SK-N-SH (cell line): ENCODE data around the gene WWC1. TPM values are rescaled to one million over a fixed set of nuclear protein-coding genes. Genes with fewer than 3 reads are reported as not detected.

Source experiments
- CTCF ChIA-PET: fragments of 300-600, 350-600 bp; formaldehyde crosslinking; extraction: SDS; loops from one replicate; lab custom pipeline; 2021; lab: Yijun Ruan, JAX
- POLR2A ChIA-PET: fragments of 350-600 bp; sonication (Branson Sonifier 250); formaldehyde crosslinking; extraction: SDS; loops from one replicate; lab custom pipeline; 2020; ENCODE audit warnings: antibody characterized with exemption, inconsistent platforms; lab: Yijun Ruan, JAX
- DNase-seq: peaks from one replicate; pipeline ENCODE4 v3.0.0; 2012
- H2AFZ ChIP-seq: fragments of 200-600 bp; sonication (generic); 2 replicates; pipeline ENCODE4 v1.8.1; 2016; ENCODE audit warnings: antibody characterized with exemption, mild to moderate bottlenecking, low read depth
- H3F3A ChIP-seq: fragments of 200-600 bp; sonication (generic); replicated peaks from 2 replicates; pipeline ENCODE3; 2016; ENCODE audit warnings: antibody characterized with exemption, mild to moderate bottlenecking; ENCODE audit not compliant: insufficient read depth
- H3K27ac ChIP-seq, 2 experiments: fragments of 200-500 bp in 1 of 2; fragments of 200-600 bp in 1 of 2; sonication (Bioruptor generic) in 1 of 2; sonication (generic), shearing (Covaris generic) in 1 of 2; 2 replicates each; pipeline versions ENCODE4 v1.5.1 to v1.6.1; 2014 to 2016; ENCODE audit warnings: low read depth in 2 of 2, inconsistent platforms in 1 of 2, low read length in 1 of 2, mild to moderate bottlenecking in 1 of 2, mixed read lengths in 1 of 2
- H3K27me3 ChIP-seq: fragments of 200-600 bp; sonication (generic), shearing (Covaris generic); 2 replicates; pipeline ENCODE4 v1.6.1; 2016; ENCODE audit warnings: mixed run types; ENCODE audit not compliant: insufficient read depth
- H3K36me3 ChIP-seq, 2 experiments: fragments of 200-500 bp in 1 of 2; fragments of 200-600 bp in 1 of 2; sonication (Bioruptor generic) in 1 of 2; sonication (generic) in 1 of 2; replicated peaks in 1 of 2; 2 replicates each; pipeline versions ENCODE3 to v1.5.1; 2014 to 2016; ENCODE audit warnings: low read length in 1 of 2, mild to moderate bottlenecking in 1 of 2; ENCODE audit not compliant: insufficient read depth in 2 of 2, control insufficient read depth in 1 of 2
- H3K4me1 ChIP-seq, 2 experiments: fragments of 200-500 bp in 1 of 2; fragments of 200-600 bp in 1 of 2; sonication (Bioruptor generic) in 1 of 2; sonication (generic), shearing (Covaris generic) in 1 of 2; 2 replicates each; pipeline versions ENCODE4 v1.5.1 to v1.6.1; 2014 to 2016; ENCODE audit warnings: low read depth in 1 of 2, low read length in 1 of 2, mixed run types in 1 of 2; ENCODE audit not compliant: insufficient read depth in 2 of 2, control insufficient read depth in 1 of 2
- H3K4me2 ChIP-seq: fragments of 200-600 bp; sonication (generic), shearing (Covaris generic); 2 replicates; pipeline ENCODE4 v1.6.1; 2017; ENCODE audit warnings: mixed run types
- H3K4me3 ChIP-seq, 2 experiments: fragments of 200-500 bp in 1 of 2; fragments of 200-600 bp in 1 of 2; sonication (Bioruptor generic) in 1 of 2; sonication (generic), shearing (Covaris generic) in 1 of 2; 2 replicates each; pipeline versions ENCODE4 v1.5.1 to v1.8.1; 2014 to 2016; ENCODE audit warnings: low read depth in 2 of 2, inconsistent platforms in 1 of 2, low read length in 1 of 2, mild to moderate bottlenecking in 1 of 2, mixed read lengths in 1 of 2, moderate library complexity in 1 of 2
- H3K79me2 ChIP-seq: fragments of 200-600 bp; sonication (generic); 2 replicates; pipeline ENCODE4 v1.8.1; 2017; ENCODE audit warnings: mild to moderate bottlenecking; ENCODE audit not compliant: insufficient read depth
- H3K9ac ChIP-seq: fragments of 200-600 bp; sonication (generic); 2 replicates; pipeline ENCODE4 v1.6.1; 2017; ENCODE audit warnings: mixed run types
- H3K9me2 ChIP-seq: fragments of 200-600 bp; sonication (generic); 2 replicates; pipeline ENCODE4 v1.6.1; 2017; ENCODE audit warnings: mixed run types
- H3K9me3 ChIP-seq: fragments of 200-600 bp; sonication (generic); 2 replicates; pipeline ENCODE4 v1.6.1; 2017; ENCODE audit warnings: mixed run types, mild to moderate bottlenecking, moderate library complexity
- H4K20me1 ChIP-seq: fragments of 200-600 bp; sonication (generic); 2 replicates; pipeline ENCODE4 v1.6.1; 2017; ENCODE audit warnings: mild to moderate bottlenecking, mixed run types; ENCODE audit not compliant: insufficient read depth
- CHD2 ChIP-seq: fragments of 150-350 bp; IDR thresholded peaks from 2 replicates; pipeline ENCODE4 v1.6.1; 2018; ENCODE audit warnings: low read length; ENCODE audit not compliant: partially characterized antibody
- CTCF ChIP-seq: fragments of 200-600 bp; sonication (generic); IDR thresholded peaks from 2 replicates; pipeline ENCODE4 v1.6.1; 2017; ENCODE audit warnings: antibody characterized with exemption, mild to moderate bottlenecking, moderate library complexity
- ELF1 ChIP-seq: IDR thresholded peaks from 2 replicates; pipeline ENCODE4 v1.4.0; 2012
- FOSL2 ChIP-seq: IDR thresholded peaks from 2 replicates; pipeline ENCODE4 v1.4.0; 2012; ENCODE audit warnings: low read depth, mild to moderate bottlenecking, moderate library complexity, borderline replicate concordance
- GATA2 ChIP-seq: sonication (generic); formaldehyde crosslinking; IDR thresholded peaks from 2 replicates; pipeline ENCODE4 v1.5.0; 2020; ENCODE audit warnings: mild to moderate bottlenecking, missing genetic modification reagents
- IRF3 ChIP-seq: fragments of 150-350 bp; IDR thresholded peaks from 2 replicates; pipeline ENCODE4 v1.6.1; 2016; ENCODE audit warnings: mild to moderate bottlenecking, low read depth, low read length
- JUND ChIP-seq: IDR thresholded peaks from 2 replicates; pipeline ENCODE4 v1.4.0; 2012
- NFIC ChIP-seq: IDR thresholded peaks from 2 replicates; pipeline ENCODE4 v1.4.0; 2012; ENCODE audit warnings: borderline replicate concordance
- NRF1 ChIP-seq: IDR thresholded peaks from 2 replicates; pipeline ENCODE4 v1.6.1; 2012; ENCODE audit warnings: low read depth, mild to moderate bottlenecking, low read length
- PBX3 ChIP-seq: IDR thresholded peaks from 2 replicates; pipeline ENCODE4; 2012
- RAD21 ChIP-seq: IDR thresholded peaks from 2 replicates; pipeline ENCODE4 v1.6.1; 2012; ENCODE audit warnings: mild to moderate bottlenecking, low read length
- RFX5 ChIP-seq: IDR thresholded peaks from 2 replicates; pipeline ENCODE4 v1.6.1; 2012; ENCODE audit warnings: mild to moderate bottlenecking, improper control_type of control experiment, low read length
- TAF1 ChIP-seq: IDR thresholded peaks from 2 replicates; pipeline ENCODE4 v1.6.1; 2012; ENCODE audit warnings: low read depth, mild to moderate bottlenecking, low read length, moderate library complexity, borderline replicate concordance
- TCF12 ChIP-seq: IDR thresholded peaks from 2 replicates; pipeline ENCODE4 v1.4.0; 2012
- YY1 ChIP-seq: IDR thresholded peaks from 2 replicates; pipeline ENCODE4 v1.4.0; 2012; ENCODE audit warnings: low read depth, mild to moderate bottlenecking
- WGBS: methylation state at CpG from one replicate; pipeline ENCODE4 v1.1.6; 2017; ENCODE audit warnings: low lambda C conversion rate; 5-methylcytosine and 5-hydroxymethylcytosine counted together
- polyA plus RNA-seq, 3 experiments: library from polyadenylated mRNA; depleted of rRNA; stranded (reverse); fragments of >200 nt; gene quantifications; 2 replicates each; pipeline ENCODE4 v1.2.3, GENCODE V29; 2012
- TF ChIP-seq, protein P1 (sequence below): IDR thresholded peaks from 2 replicates; pipeline ENCODE4 v1.6.1; 2012; ENCODE audit warnings: mild to moderate bottlenecking, low read depth, low read length, moderate library complexity

WWC1 gene
- polyA plus RNA-seq, 1 of the 3 experiments (the other 2 are of a cell fraction), result 16.9 TPM

GRCh38 chr5:168319774-168320173 lies 28.3 kb downstream of the WWC1 start:
- Histone ChIP-seq H3K36me3 (no peaks in the 10 kb centered on the region), H3K9me3 (no peaks in the 10 kb centered on the region), H3F3A (peaks cover 16% of the 10 kb centered on the region), H3K9ac (no peak overlapping the region), H2AFZ (no peak overlapping the region), H3K27ac (no peak overlapping the region), H4K20me1 (no peaks in the 10 kb centered on the region), H3K79me2 (peaks cover 30% of the 10 kb centered on the region), H3K4me2 (no peak overlapping the region), H3K27me3 (no peaks in the 10 kb centered on the region), H3K4me1 (peaks cover 15 to 23% of the 10 kb centered on the region in 2 experiments; a peak in 3 of 4 replicates), H3K9me2 (no peaks in the 10 kb centered on the region), H3K4me3 (no peak overlapping the region)
- CTCF ChIA-PET, result no interaction called here
- TF ChIP-seq NRF1, result no peak
- no peak for TF ChIP-seq CHD2
- no peak for TF ChIP-seq RFX5
- TF ChIP-seq JUND, result no peak
- no peak for TF ChIP-seq CTCF
- no peak for TF ChIP-seq YY1
- no peak for TF ChIP-seq TCF12
- TF ChIP-seq TAF1, result no peak
- TF ChIP-seq PBX3, result no peak
- POLR2A ChIA-PET, result no interaction called here
- 96% methylated on average over 3 of the region's 3 CpGs for WGBS
- DNase-seq, result no peak

DNA sequence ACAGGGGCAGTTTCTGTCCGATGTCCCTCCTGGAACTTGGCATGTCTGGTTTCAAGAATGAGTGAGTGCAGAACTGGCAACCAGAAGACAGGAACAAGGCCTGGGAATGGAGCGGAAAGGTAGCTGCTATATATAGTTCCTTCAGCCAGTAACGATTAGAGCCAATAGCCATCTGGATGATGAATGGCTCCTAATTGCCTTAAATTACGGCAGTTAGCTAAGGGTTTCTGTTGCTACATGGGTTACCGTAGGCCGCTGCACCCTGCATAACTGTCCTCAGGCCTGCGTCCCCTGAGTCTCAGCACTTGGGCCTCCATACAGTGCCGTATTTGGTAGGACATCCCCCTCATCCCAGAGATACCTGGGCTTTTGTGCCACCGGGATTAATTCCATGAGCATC lies 29.4 kb downstream of the WWC1 start:
- Histone ChIP-seq H4K20me1 (no peaks in the 10 kb centered on the region), H3K4me1 (peaks cover 20 to 23% of the 10 kb centered on the region in 2 experiments; a peak in 3 of 4 replicates), H3K4me3 (no peak overlapping the region), H3K36me3 (no peaks in the 10 kb centered on the region), H3K27me3 (no peaks in the 10 kb centered on the region), H3K9me2 (no peaks in the 10 kb centered on the region), H3K9me3 (no peaks in the 10 kb centered on the region), H3K9ac (no peak overlapping the region), H3K4me2 (no peak overlapping the region), H3F3A (peaks cover 16% of the 10 kb centered on the region), H3K79me2 (peaks cover 27% of the 10 kb centered on the region), H2AFZ (no peak overlapping the region), H3K27ac (no peak overlapping the region)
- no peak for DNase-seq
- WGBS, result 85% methylated on average over 9 of the region's 9 CpGs
- ChIA-PET CTCF (no interaction called here), POLR2A (no interaction called here)
- no peak for TF ChIP-seq JUND
- TF ChIP-seq IRF3, result no peak
- TF ChIP-seq NFIC, result no peak
- TF ChIP-seq, protein P1, sequence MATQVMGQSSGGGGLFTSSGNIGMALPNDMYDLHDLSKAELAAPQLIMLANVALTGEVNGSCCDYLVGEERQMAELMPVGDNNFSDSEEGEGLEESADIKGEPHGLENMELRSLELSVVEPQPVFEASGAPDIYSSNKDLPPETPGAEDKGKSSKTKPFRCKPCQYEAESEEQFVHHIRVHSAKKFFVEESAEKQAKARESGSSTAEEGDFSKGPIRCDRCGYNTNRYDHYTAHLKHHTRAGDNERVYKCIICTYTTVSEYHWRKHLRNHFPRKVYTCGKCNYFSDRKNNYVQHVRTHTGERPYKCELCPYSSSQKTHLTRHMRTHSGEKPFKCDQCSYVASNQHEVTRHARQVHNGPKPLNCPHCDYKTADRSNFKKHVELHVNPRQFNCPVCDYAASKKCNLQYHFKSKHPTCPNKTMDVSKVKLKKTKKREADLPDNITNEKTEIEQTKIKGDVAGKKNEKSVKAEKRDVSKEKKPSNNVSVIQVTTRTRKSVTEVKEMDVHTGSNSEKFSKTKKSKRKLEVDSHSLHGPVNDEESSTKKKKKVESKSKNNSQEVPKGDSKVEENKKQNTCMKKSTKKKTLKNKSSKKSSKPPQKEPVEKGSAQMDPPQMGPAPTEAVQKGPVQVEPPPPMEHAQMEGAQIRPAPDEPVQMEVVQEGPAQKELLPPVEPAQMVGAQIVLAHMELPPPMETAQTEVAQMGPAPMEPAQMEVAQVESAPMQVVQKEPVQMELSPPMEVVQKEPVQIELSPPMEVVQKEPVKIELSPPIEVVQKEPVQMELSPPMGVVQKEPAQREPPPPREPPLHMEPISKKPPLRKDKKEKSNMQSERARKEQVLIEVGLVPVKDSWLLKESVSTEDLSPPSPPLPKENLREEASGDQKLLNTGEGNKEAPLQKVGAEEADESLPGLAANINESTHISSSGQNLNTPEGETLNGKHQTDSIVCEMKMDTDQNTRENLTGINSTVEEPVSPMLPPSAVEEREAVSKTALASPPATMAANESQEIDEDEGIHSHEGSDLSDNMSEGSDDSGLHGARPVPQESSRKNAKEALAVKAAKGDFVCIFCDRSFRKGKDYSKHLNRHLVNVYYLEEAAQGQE, result no peak
- no peak for TF ChIP-seq RAD21
- TF ChIP-seq CTCF, result no peak
- no peak for TF ChIP-seq FOSL2
- TF ChIP-seq NRF1, result no peak
- no peak for TF ChIP-seq GATA2
- no peak for TF ChIP-seq ELF1
- TF ChIP-seq YY1, result no peak
